PC-9 (cell line): ENCODE measurements around the gene PIGP. TPM values are rescaled to one million over a fixed set of nuclear protein-coding genes. Genes with fewer than 3 reads are reported as not detected.

Source experiments
- BruUV-seq: library from RNA; stranded (reverse); fragments of 400-500 nt; replicated peaks from 2 replicates; lab custom pipeline; 2021; lab: Mats Ljungman, UMichigan
- CTCF ChIA-PET: fragments of 300-600 bp; sonication (Branson Sonifier 250); formaldehyde crosslinking; loops from one replicate; lab custom pipeline; 2022; ENCODE audit warnings: antibody characterized with exemption; lab: Charles Lee
- POLR2A ChIA-PET: fragments of 300-600 bp; sonication (Branson Sonifier 250); formaldehyde crosslinking; loops from one replicate; lab custom pipeline; 2022; ENCODE audit warnings: antibody characterized with exemption; ENCODE audit not compliant: unreplicated experiment; lab: Charles Lee
- DNase-seq, 2 experiments: peaks; one replicate each; pipeline versions ENCODE4 v3.0.0 to v3.0.0-alpha.2; 2015 to 2022; ENCODE audit warnings: mixed read lengths in 1 of 2
- H2AFZ ChIP-seq: fragments of 200-600 bp; sonication (generic); 2 replicates; pipeline ENCODE4 v1.8.1; 2017; ENCODE audit warnings: antibody characterized with exemption
- H3F3A ChIP-seq: fragments of 200-600 bp; sonication (generic); 2 replicates; pipeline ENCODE4 v1.8.1; 2017; ENCODE audit warnings: antibody characterized with exemption, mild to moderate bottlenecking, low read depth; ENCODE audit not compliant: insufficient read depth
- H3K27ac ChIP-seq: fragments of 200-600 bp; sonication (generic); 2 replicates; pipeline ENCODE4 v1.6.1; 2016; ENCODE audit warnings: mixed run types
- H3K27me3 ChIP-seq: fragments of 200-600 bp; sonication (generic); 2 replicates; pipeline ENCODE4 v1.6.1; 2016; ENCODE audit warnings: low read depth, mixed run types; ENCODE audit not compliant: insufficient read depth
- H3K36me3 ChIP-seq: fragments of 200-600 bp; sonication (generic); 2 replicates; pipeline ENCODE4 v1.6.1; 2016; ENCODE audit warnings: low read depth, mixed run types
- H3K4me1 ChIP-seq: fragments of 200-600 bp; sonication (generic); replicated peaks from 2 replicates; pipeline ENCODE4 v1.6.1; 2016; ENCODE audit warnings: mixed run types; ENCODE audit not compliant: insufficient read depth
- H3K4me2 ChIP-seq: fragments of 200-600 bp; sonication (generic); 2 replicates; pipeline ENCODE4 v1.6.1; 2017; ENCODE audit warnings: mixed run types
- H3K4me3 ChIP-seq: fragments of 200-600 bp; sonication (generic); 2 replicates; pipeline ENCODE4 v1.6.1; 2016; ENCODE audit warnings: mixed run types
- H3K79me2 ChIP-seq: fragments of 200-600 bp; sonication (generic); 2 replicates; pipeline ENCODE4 v1.6.1; 2017; ENCODE audit warnings: low read depth, mixed run types
- H3K9me2 ChIP-seq: fragments of 200-600 bp; sonication (generic); 2 replicates; pipeline ENCODE4 v1.8.1; 2017; ENCODE audit warnings: mild to moderate bottlenecking; ENCODE audit not compliant: insufficient read depth
- H3K9me3 ChIP-seq: fragments of 200-600 bp; sonication (generic); 2 replicates; pipeline ENCODE4 v1.8.1; 2016; ENCODE audit warnings: low read depth; ENCODE audit not compliant: insufficient read depth
- H4K20me1 ChIP-seq: fragments of 200-600 bp; sonication (generic); 2 replicates; pipeline ENCODE4 v1.8.1; 2017; ENCODE audit not compliant: insufficient read depth
- EZH2 ChIP-seq: fragments of 200-600 bp; sonication (generic); IDR thresholded peaks from 2 replicates; pipeline ENCODE4 v1.8.0; 2017; ENCODE audit warnings: antibody characterized with exemption, low read depth
- intact Hi-C: fragments of 100-400 bp; cut with micrococcal nuclease; formaldehyde crosslinking; loops from one replicate; pipeline ENCODE4 v1.10.0; 2022; ENCODE audit not compliant: unreplicated experiment
- total RNA-seq: library from RNA; stranded (reverse); gene quantifications from 2 replicates; pipeline ENCODE4 v1.2.3, GENCODE V29; 2021
- TF ChIP-seq, protein P1 (sequence below): fragments of 200-600 bp; sonication (generic); conservative IDR thresholded peaks from 2 replicates; pipeline ENCODE4 v1.6.1; 2017; ENCODE audit warnings: mixed run types, antibody characterized with exemption, mild to moderate bottlenecking, moderate library complexity

The PIGP gene
- total RNA-seq, 1 experiment from 2014 or later: 20.9 TPM

DNA sequence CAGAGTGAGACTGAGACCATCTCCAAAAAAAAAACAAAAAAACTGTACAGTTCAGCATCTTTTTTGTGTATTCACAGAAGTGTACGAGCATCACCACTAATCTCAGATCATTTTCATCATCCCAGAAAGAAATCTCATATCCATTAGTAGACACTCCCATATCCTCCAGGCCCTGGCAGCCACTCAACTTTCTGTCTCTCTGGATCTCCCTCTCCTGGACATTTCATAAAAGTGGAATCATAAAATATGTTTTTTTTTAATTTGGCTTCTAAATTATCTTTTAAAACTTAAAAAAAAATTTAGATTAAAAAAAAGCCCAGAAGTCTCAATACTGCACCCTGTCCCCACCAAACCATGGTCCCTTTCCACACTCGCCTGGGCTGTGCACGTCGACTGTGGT is 44.3 kb downstream of the PIGP start:
- Histone ChIP-seq H3K27ac (no peak overlapping the region), H3K79me2 (no peaks in the 10 kb centered on the region), H3K36me3 (no peaks in the 10 kb centered on the region), H3K4me1 (0 out of 2 replicates have a peak, but pooled peaks cover 4% of the 10 kb centered on the region), H4K20me1 (no peaks in the 10 kb centered on the region), H3K9me3 (no peaks in the 10 kb centered on the region), H2AFZ (no peak overlapping the region), H3K4me2 (no peak overlapping the region), H3K4me3 (no peak overlapping the region), H3K27me3 (no peaks in the 10 kb centered on the region), H3K9me2 (no peaks in the 10 kb centered on the region), H3F3A (peaks cover 7% of the 10 kb centered on the region; the same call in 1 of the 2 replicates)
- TF ChIP-seq EZH2: no peak
- TF ChIP-seq, protein P1, sequence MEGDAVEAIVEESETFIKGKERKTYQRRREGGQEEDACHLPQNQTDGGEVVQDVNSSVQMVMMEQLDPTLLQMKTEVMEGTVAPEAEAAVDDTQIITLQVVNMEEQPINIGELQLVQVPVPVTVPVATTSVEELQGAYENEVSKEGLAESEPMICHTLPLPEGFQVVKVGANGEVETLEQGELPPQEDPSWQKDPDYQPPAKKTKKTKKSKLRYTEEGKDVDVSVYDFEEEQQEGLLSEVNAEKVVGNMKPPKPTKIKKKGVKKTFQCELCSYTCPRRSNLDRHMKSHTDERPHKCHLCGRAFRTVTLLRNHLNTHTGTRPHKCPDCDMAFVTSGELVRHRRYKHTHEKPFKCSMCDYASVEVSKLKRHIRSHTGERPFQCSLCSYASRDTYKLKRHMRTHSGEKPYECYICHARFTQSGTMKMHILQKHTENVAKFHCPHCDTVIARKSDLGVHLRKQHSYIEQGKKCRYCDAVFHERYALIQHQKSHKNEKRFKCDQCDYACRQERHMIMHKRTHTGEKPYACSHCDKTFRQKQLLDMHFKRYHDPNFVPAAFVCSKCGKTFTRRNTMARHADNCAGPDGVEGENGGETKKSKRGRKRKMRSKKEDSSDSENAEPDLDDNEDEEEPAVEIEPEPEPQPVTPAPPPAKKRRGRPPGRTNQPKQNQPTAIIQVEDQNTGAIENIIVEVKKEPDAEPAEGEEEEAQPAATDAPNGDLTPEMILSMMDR: 0 out of 2 replicates have a peak, but pooled peaks have one; percentile 23
- ChIA-PET CTCF (no interaction called here), POLR2A (no interaction called here)
- intact Hi-C loops: no loop called here
- DNase-seq: no peak
- BruUV-seq: no TSS peak

- no peaks in the 10 kb centered on the region for H3K79me2 ChIP-seq
- H3K27me3 ChIP-seq: no peaks in the 10 kb centered on the region
- H4K20me1 ChIP-seq: no peaks in the 10 kb centered on the region
- H3K4me2 ChIP-seq: no peak overlapping the region
- BruUV-seq: no TSS peak
- DNase-seq: no peak
- ChIA-PET POLR2A (no interaction called here), CTCF (no interaction called here)
- H3K4me3 ChIP-seq: no peak overlapping the region
- no peaks in the 10 kb centered on the region for H3F3A ChIP-seq
- no peaks in the 10 kb centered on the region for H3K4me1 ChIP-seq
- no peaks in the 10 kb centered on the region for H3K9me2 ChIP-seq
- no peaks in the 10 kb centered on the region for H3K36me3 ChIP-seq
- TF ChIP-seq, protein P1: no peak
- no peak for TF ChIP-seq EZH2
- no peak overlapping the region for H2AFZ ChIP-seq
- intact Hi-C loops: no loop called here
- no peaks in the 10 kb centered on the region for H3K9me3 ChIP-seq
- H3K27ac ChIP-seq: no peak overlapping the region
Observed at GRCh38 chr21:37026499-37026898, 46.4 kb downstream of the PIGP start.

DNA sequence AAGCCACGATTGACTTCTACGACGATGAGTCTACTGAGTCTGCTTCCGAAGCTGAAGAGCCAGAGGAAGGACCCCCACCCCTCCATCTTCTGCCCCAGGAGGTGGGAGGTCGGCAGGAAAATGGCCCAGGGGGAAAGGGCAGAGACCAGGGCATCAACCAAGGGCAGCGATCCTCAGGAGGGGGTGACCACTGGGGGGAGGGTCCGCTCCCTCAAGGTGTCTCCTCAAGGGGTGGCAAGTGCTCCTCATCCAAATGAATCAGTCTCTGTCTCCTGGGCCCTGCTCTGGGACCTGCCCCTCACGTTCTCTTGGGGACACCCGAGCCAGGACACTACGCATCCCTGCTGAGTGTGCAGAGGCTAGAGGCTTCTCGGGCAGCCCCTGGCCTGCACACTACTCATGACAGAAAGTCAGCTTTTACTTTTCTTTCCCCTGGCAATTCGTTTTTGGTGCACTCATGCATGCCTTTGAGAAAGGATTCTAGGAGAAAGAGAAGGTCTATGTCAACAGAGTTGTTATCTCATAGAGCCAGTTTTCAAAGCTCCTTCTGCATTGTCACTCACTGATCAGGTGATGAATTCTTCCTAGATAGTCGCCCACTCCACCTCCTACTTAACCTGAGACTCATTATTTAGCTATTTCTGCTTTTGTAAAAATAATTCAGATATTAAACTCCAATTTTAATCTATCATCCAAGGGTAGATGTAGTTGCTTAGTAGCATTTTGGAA is 54.8 kb downstream of the PIGP start:
- no peaks in the 10 kb centered on the region for H3F3A ChIP-seq
- no peaks in the 10 kb centered on the region for H3K9me2 ChIP-seq
- no TSS peak for BruUV-seq
- no peaks in the 10 kb centered on the region for H3K79me2 ChIP-seq
- no peak overlapping the region for H2AFZ ChIP-seq
- H3K36me3 ChIP-seq: no peaks in the 10 kb centered on the region
- DNase-seq: no peak
- no peak overlapping the region for H3K4me3 ChIP-seq
- no peaks in the 10 kb centered on the region for H3K9me3 ChIP-seq
- no peak overlapping the region for H3K27ac ChIP-seq
- ChIA-PET CTCF (no interaction called here), POLR2A (interaction anchor here (0.6 kb wide), 1 partner anchor 547 kb away, joined by 3 read pairs; no protein-coding TSS in a partner anchor)
- no peaks in the 10 kb centered on the region for H3K27me3 ChIP-seq
- H3K4me1 ChIP-seq: no peaks in the 10 kb centered on the region
- TF ChIP-seq, protein P1: no peak
- no peak for TF ChIP-seq EZH2
- H3K4me2 ChIP-seq: no peak overlapping the region
- intact Hi-C loops: no loop called here
- H4K20me1 ChIP-seq: no peaks in the 10 kb centered on the region

Other genes with a start within 250 kb of the PIGP start
- 21.6 and 22.1 TPM in 2 replicates for gene HLCS, start 106.4 kb downstream of the PIGP start, total RNA-seq
- 0.17 TPM in 1 of 2 replicates, not detected in the other for gene RIPPLY3, start 66.4 kb downstream of the PIGP start, total RNA-seq
- gene TTC3, start 183 bp upstream of the PIGP start, total RNA-seq: 77.6 and 84.9 TPM in 2 replicates
- gene VPS26C, start 194.3 kb upstream of the PIGP start, total RNA-seq: 32.2 and 46.2 TPM in 2 replicates